NCI-H1436 treated with DMSO at 0.1 percent for 48 hours (cell line): Measurements from ENCODE around the gene RRAGB.
"Not testable (repeated sequence)": the region's sequence is repeated elsewhere in the genome, so short reads cannot be mapped to it uniquely, and the experiment has no call there.

Experiments used
- DNase-seq: peaks from one replicate; lab custom pipeline; 2025; lab: John Stamatoyannopoulos, UW

The RRAGB gene

GRCh38 chrX:55774419-55774818, 56.9 kb downstream of the RRAGB start:
- not testable (repeated sequence) for DNase-seq

GRCh38 chrX:55777596-55777995, 60.0 kb downstream of the RRAGB start:
- no peak for DNase-seq

- DNase-seq: no peak
Observed at GRCh38 chrX:55778322-55778721, 60.8 kb downstream of the RRAGB start.

GRCh38 chrX:55783723-55784122, 66.2 kb downstream of the RRAGB start:
- DNase-seq: no peak

GRCh38 chrX:55787063-55787462, 69.5 kb downstream of the RRAGB start:
- DNase-seq: no peak

GRCh38 chrX:55787727-55788126, 70.2 kb downstream of the RRAGB start:
- no peak for DNase-seq

- DNase-seq: no peak
Observed at GRCh38 chrX:55794405-55794804, 76.9 kb downstream of the RRAGB start.

GRCh38 chrX:55796496-55796895, 78.9 kb downstream of the RRAGB start:
- DNase-seq: no peak

- DNase-seq: no peak
Observed at GRCh38 chrX:55801811-55802210, 84.3 kb downstream of the RRAGB start.
